Measurements from ENCODE around the gene STRIP1.

GRCh38 chr1:110062612-110063011, 28.2 kb downstream of the STRIP1 start:
- no peak for TF ChIP-seq POLR2A (IDR thresholded peaks at IDR 0.05; ENCODE audit: low read depth, low read length)
- no peak for TF ChIP-seq POLR2AphosphoS5 (IDR thresholded peaks at IDR 0.05; ENCODE audit: low read depth, low read length)
